ENCODE measurements around the gene EZR. TPM values are rescaled to one million over a fixed set of nuclear protein-coding genes. Genes with fewer than 3 reads are reported as not detected.

EZR gene
- total and polyA plus RNA-seq, 2 of the 13 experiments (the other 11 are each of a cell fraction or from before 2014, with no cell fraction given): 34.7 to 60.3 TPM

- Histone ChIP-seq H3K4me1 (ENCODE audit: insufficient read depth, low read length) (peaks cover 27% of the 10 kb centered on the region), H3K4me2 (ENCODE audit: low read depth, low read length) (no peak overlapping the region), H3K36me3 (replicated peaks in 1 of 2; ENCODE audit: control insufficient read depth in 1 of 2, insufficient read depth in 2 of 2, low read length in 2 of 2) (no peaks in the 10 kb centered on the region), H3K27me3 (ENCODE audit: control insufficient read depth in 1 of 2, insufficient read depth in 2 of 2, low read length in 2 of 2) (peaks cover 2 to 7% of the 10 kb centered on the region in 2 experiments; a peak in 3 of 5 replicates), H3K9me3 (ENCODE audit: low read length) (no peaks in the 10 kb centered on the region), H3K27ac (ENCODE audit: extremely low read length, insufficient read depth, low read length) (no peak overlapping the region), H3K4me3 (replicated peaks in 1 of 3; ENCODE audit: insufficient read depth in 1 of 3, low read depth in 2 of 3, low read length in 3 of 3) (no peak overlapping the region), H2AFZ (ENCODE audit: low read length) (no peak overlapping the region), H4K20me1 (ENCODE audit: insufficient read depth, low read length) (no peaks in the 10 kb centered on the region), H3K79me2 (ENCODE audit: insufficient read depth, low read length) (no peaks in the 10 kb centered on the region), H3K9ac (ENCODE audit: insufficient read depth, low read depth, low read length) (no peak overlapping the region)
- in situ Hi-C loops (cut with HindIII; ENCODE audit: extremely low pct_ligation_motif_present, low pct_unique_long_range_greater_than_20kb) (no loop called here), intact Hi-C loops (cut with micrococcal nuclease; ENCODE audit: unreplicated experiment) (no loop called here)
- no peak for ATAC-seq
- 82% methylated on average over 13 of the region's 13 CpGs for WGBS (ENCODE audit: low lambda C conversion rate)
- ChIA-PET POLR2A (no interaction called here), CTCF (ENCODE audit: low intra/inter-chr PET ratio, low total read pairs) (no interaction called here)
- no TSS peak for BruUV-seq (replicated peaks)
- DNase-seq (ENCODE audit: low spot score): no peak
- FAIRE-seq: no peak
- TF ChIP-seq CBX2 (IDR thresholded peaks at IDR 0.05; ENCODE audit: low read depth, low read length) (no peak), CBX2 (CRISPR knock-in tag; IDR thresholded peaks at IDR 0.05; ENCODE audit: low read depth) (no peak), GZF1 (CRISPR knock-in tag; IDR thresholded peaks at IDR 0.05) (no peak), TRAFD1 (CRISPR knock-in tag; IDR thresholded peaks at IDR 0.05; ENCODE audit: borderline replicate concordance) (no peak), PAF1 (CRISPR knock-in tag; IDR thresholded peaks at IDR 0.05) (no peak), ZC3H4 (CRISPR knock-in tag; IDR thresholded peaks at IDR 0.05; ENCODE audit: borderline replicate concordance) (no peak), ZNF772 (CRISPR knock-in tag; IDR thresholded peaks at IDR 0.05) (no peak), ZNF609 (CRISPR knock-in tag; IDR thresholded peaks at IDR 0.05; ENCODE audit: borderline replicate concordance) (no peak), TRIM24 (CRISPR knock-in tag; IDR thresholded peaks at IDR 0.05) (no peak), ZNF329 (CRISPR knock-in tag; IDR thresholded peaks at IDR 0.05; ENCODE audit: low read depth) (no peak), ZFP62 (CRISPR knock-in tag; IDR thresholded peaks at IDR 0.05) (no peak), IKZF5 (CRISPR knock-in tag; IDR thresholded peaks at IDR 0.05) (no peak), MLLT10 (CRISPR knock-in tag; IDR thresholded peaks at IDR 0.05) (no peak), ZNF543 (CRISPR knock-in tag; IDR thresholded peaks at IDR 0.05) (no peak), ZNF605 (CRISPR knock-in tag; IDR thresholded peaks at IDR 0.05) (no peak), ZNF784 (CRISPR knock-in tag; IDR thresholded peaks at IDR 0.05; ENCODE audit: borderline replicate concordance) (no peak), ZFP82 (CRISPR knock-in tag; IDR thresholded peaks at IDR 0.05; ENCODE audit: borderline replicate concordance) (no peak), HNRNPK (IDR thresholded peaks at IDR 0.05; ENCODE audit: low read depth, low read length, poor library complexity, severe bottlenecking) (no peak)
Observed at GRCh38 chr6:158830736-158831135, 11.6 kb upstream of the EZR start.
